HG03558 (cell line): ENCODE data around the gene OR52R1.
"Not testable (repeated sequence)": the region's sequence is repeated elsewhere in the genome, so short reads cannot be mapped to it uniquely, and the experiment has no call there.

Source experiments
- ATAC-seq: cut with Tn5 transposase; IDR thresholded peaks from one replicate; pipeline ENCODE4 v1.9.1; 2021; ENCODE audit warnings: moderate number of reproducible peaks; ENCODE audit not compliant: unreplicated experiment; ENCODE audit errors: extremely low read depth

Gene OR52R1

DNA sequence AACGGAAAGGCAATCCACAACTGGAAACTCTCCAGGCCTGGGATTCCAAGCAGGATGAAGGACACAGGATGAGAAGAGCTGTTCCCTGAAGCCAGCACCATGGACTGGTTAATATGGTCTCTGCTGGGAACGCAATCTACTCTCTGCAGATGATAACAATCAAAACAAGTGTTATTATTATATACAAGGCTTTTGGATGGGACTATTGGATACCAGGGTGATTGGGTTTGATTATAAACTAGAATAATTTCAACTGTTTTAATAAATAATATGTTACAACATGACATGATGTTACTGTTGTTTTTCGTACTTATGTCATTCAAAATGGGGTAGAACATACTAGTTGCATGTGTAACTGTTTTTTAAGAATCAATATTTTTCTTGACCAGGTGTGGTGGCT is at the start of gene OR52R1:
Gene OR52R1 (minus strand): TSS at position 101 of the 400 bp plus-strand sequence. CDS start 0 bp downstream, at position 101.
- ATAC-seq = no peak

DNA sequence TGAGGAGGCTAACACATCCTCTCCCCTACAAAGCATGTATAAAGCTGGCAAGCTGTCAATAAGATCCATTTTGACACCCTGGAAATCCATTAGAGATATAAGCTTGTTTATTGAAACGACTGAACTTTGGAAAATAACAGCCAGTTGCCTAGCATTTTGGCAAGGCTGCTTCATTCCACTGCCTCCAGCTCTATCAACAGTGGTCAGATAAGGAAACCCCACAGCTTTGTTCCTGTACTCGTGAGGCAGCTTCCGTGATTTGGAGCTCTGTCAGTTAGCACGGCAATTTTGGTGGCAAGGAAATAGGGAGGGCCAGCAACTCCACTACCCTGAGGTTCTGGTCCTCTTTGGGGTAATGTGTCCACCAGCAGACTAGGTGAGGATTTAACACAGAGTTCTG is 46.9 kb upstream of the OR52R1 start:
- no peak for ATAC-seq

DNA sequence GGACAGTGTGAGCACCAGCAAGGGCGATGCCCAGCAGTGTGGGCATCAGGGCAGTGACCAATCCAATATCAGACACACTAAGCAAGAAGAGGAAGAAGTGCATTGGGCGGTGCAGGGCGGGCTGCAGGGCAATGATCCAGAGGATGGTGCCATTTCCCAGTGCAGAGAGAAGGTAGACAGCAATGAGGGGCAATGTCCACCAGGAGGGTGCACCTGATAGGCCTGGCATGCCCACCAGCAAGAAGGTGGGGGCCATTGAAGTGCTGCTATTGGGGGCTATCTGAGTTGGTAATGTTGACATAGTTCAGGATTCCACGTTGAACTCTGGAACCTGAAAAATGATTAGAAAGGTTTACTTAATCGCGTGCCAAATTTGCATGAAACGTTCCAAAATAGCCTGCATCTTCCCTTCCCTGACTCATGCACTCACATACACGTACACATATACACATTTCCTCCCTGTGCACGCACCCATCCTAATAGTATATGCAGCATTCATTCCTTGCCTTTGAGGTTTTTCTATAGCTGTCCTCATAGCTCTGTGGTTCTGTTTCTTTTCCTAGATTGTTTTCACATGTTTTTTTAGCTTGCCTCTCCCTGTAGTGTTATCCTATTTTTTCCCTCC is 44.8 kb upstream of the OR52R1 start, which contains the start of gene OR51S1:
Gene OR51S1 (minus strand): TSS at position 301 of the 625 bp plus-strand sequence. CDS start 0 bp downstream, at position 301.
- ATAC-seq = no peak

DNA sequence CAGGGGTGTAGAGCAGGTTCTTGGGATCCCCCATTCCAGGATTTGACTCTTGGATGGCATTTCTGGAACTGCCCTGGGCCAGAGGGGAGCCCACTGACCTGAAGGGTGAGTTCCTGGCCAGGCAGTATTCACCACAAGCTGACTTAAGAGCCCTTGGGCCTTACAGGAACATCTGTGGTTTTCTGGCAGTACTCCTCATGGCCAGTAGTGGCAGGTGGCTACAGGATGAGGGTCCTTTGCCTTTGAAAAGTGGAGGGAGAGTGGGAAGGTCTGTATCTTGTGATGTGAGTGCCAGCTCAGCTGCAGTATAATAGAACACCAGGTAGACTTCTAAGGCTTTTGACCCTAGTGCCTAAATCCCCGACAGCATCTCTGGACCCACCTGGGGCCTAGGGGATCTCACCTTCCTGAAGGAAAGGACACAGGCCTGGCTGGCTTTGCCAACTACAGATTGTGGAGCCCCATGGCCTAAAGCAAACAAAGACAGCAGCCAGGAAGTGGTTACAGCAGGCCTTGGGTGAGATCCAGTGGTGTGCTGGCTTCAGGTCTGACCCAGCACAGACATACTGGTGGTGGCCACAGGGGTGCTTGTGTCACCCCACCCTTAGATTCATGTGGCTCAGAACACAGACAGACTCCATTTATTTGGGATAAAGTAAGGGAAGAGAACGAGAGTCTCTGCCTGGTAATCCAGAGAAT is 35.8 kb upstream of the OR52R1 start:
- ATAC-seq = no peak

DNA sequence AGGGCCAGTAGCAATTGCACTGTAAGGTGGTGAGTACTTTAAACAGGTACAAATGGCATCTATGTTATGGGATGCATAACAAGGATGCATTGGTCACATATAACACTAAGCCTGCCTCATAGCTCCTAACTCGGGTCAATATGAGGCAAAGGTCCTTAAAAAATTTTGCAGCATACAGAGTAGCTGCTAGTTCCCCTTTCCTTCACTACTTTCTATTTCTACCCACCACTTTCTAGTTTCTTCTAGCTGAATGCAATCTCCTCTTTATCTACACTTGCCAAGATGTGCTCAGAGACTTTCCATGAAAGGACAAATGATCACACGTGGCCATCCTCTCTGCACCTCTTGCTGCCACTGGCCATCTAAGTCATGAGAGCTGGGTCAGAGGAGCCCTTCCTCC is 26.7 kb upstream of the OR52R1 start:
- ATAC-seq = no peak

DNA sequence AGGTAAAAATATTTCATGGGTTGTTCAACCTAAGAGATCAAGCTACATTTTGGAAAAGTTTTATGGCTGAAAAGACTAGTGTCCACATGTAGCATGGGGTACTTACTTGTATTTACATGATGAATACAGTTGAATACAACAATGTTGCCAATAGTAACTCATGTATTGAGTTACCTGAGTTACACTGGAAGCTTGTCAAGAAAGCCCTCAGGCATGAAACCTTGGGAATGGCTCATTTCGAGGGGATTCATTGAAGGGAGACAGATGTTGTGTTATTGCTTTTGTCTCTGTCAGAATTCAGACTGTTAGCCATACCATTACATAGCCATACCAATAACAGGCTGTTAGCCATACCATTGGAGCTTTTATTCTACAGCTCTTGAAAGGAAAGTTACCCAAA is 26.2 kb upstream of the OR52R1 start:
- no peak for ATAC-seq

DNA sequence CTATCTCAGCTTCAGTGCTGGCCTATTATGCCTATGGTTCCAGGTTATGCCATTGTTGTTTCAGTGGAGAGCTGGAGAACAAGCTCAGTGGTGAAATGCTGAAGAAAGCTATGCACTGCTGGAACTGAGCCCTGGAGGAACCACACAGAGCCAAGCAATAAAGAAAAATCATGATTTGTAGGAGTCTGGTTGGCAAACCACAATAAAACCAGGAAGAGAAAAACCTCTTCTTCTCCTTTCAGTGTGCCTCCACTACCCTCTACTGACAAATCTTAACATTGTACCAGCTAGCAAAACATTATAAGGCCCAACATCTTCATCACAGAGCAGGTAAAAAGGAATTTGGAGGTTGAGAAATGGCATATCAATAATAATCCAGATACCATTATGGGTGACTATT is 22.2 kb upstream of the OR52R1 start:
- no peak for ATAC-seq

DNA sequence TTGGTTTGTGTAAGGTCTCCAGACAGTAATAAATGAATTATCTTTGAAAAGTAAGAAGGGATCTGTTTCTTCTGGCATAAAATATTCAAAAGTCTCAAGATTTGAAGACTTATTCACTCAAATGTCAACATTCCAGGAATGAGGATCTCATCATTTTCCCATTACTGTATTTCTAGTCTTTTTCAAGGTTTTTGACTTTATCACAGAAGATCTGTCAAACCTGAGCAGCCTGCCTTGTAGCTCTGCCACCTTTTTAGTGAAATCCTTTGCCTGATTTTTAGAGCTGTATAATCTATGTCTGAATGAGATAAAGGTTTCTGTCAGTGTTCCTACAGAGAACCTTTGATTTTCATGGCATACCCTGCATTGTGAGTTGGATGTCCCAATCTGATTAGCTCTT is 21.0 kb upstream of the OR52R1 start:
- no peak for ATAC-seq

DNA sequence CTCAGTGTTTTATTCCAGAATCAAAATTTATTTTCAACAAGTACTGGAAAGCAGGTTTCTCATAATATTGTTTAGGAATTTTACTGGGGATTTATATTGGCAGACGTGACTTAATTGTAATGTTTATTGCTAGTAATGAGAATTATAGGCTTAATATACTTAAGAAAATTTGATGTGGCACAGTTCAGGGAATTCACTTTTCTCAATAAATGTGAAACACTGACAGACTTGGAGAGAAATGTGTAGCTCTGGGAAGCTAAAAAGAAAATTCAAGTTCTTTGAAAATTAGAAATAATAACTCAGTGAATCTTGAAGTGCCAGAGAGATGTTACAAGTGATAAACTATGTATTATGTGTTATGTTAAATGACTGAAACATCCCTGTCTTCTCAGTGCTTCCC is 16.8 kb upstream of the OR52R1 start, which contains the start of gene OR51F2:
Gene OR51F2 (plus strand): TSS at position 301 of the 400 bp plus-strand sequence. CDS start 101 bp downstream, outside the sequence.
- ATAC-seq = no peak

DNA sequence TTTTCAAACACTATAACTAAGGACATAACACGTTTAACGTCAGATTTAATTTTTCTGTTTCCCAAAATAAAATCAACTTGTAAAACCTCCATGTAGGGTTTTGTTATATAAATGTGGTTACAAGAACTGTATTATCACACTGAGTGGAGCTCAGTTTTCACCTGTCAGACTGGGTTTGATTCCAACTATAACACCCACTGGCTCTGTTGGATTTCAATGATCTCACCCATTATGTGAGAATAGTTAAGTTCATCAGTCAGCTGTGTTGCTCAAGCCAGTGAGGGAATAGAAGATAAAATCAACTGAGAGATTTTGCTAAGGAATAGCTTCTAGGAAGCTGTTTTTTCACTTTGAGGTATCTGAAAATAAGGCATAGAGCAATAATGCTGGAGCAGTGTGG is 5.1 kb upstream of the OR52R1 start:
- ATAC-seq = no peak

DNA sequence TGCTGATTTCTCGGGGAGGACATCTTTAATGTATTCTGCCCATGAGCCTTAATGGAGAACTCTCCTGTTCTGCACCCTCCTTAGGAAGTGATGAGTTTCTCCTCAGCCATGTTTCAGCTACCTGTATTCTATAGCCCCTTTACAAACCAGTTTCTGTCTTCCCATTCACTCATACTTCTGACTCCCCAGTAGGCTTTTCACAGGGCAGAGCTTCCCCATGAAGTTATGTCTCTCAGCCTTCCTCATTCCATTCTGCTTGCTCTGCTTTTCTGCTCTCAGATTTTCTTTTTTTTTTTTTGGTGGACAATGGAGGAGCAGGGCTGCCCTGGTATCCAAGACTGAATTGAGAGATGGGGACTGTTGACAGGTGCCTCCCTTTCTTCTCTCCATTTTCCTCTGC is 4.3 kb upstream of the OR52R1 start:
- no peak for ATAC-seq

DNA sequence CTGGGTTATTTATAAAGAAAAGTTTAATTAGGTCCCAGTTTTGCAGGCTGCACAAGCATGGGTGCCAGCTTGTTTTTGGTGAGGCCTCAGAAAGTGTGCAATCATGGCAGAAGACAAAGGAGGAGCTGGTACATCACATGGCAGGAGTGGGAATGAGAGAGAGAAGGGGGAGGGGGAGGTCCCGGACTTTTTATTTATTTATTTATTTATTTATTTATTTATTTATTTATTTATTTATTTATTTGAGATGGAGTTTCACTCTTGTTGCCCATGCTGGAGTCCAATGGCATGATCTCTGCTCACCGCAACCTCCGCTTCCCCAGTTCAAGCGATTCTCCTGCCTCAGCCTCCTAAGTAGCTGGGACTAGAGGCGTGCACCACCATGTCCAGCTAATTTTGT is 2.9 kb downstream of the OR52R1 start:
- not testable (repeated sequence) for ATAC-seq

DNA sequence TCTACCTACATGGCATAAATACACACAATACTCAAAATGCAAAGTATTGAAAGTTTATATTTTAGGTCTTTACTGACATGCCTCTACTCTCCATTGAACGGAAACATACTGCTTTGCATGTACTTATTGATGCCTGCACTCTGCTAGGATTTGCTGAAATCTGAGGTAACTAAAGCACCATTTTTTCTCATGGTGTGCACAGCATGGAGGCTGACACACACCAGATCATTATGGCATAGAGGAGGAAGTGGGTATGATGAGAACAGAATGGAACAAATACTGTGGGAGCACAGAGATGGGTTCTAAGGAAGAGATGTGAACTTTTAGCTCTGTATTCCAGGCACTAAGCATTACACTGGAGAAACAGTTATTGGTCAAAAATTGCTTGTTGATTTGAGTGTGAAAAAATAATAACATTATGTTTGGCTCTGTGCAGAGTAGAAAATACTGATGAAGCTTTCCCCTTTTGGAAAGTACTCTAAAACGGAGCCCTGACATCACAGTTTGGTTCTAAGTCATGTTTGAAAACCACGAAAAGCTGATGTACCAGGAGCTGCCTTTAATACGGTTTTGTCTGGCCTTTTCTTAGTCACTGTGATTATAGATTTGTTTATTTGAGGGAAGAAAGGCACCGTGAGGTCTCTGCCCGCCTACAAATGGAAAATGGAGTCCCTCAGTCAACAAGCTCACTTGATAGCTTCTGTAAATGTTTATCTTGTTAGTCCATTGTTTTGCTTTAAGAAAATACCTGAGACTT is 5.6 kb downstream of the OR52R1 start:
- ATAC-seq = no peak

DNA sequence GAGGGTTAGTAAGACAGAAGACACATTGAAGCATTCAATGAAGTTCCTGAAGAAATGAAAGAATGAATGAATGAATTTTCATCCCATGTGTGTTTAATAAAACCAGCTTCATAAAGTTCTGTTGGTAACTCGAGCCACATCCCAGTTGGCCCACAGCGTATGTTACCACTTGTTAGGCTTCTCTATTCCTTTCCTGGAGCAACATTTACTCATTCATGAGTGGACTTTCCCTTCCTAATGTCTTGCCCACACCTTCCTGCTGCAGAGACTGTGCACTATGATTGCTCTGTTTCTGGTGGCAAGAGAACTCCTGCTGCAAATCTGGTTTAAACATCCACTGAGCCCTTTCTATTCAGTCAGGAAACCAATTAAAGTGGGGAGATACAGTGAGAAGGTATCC is 7.0 kb downstream of the OR52R1 start:
- no peak for ATAC-seq

DNA sequence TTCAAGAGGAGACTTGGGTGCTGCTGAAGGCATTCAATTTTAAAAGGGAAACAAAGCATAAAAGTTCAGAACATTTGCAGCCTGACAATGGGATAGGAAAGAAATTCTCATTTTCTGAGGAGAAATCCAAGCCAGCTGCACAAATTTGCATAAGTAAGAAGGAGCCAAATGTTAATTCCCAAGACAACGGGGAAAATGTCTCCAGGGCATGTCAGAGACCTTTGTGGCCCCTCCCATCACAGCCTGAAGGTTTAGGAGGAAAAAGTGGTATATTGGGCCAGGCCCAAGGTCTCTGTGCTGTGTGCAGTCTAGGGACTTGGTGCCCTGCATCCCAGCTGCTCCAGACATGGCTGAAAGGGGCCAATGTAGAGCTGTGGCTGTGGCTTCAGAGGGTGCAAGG is 21.7 kb downstream of the OR52R1 start:
- no peak for ATAC-seq

DNA sequence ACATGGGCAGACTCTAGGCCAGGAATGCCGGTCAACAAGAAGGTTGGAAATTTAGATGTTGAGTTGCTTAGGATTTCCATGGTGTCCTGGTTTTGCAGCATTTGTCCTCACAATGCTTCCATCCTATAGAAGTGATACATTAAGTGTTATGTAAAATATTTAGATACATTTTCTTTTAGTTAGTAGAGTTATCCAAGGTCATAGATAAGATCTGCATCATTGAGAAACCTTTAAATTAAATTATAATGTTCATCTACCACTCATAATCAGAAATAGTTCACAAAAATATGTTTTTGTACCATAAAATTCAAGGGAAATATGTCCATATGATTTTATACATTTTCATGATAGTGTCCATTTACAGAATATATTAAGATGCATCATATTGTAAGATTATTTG is 34.3 kb downstream of the OR52R1 start, which contains the start of gene OR51F1:
Gene OR51F1 (minus strand): TSS at position 101 of the 400 bp plus-strand sequence. CDS start 0 bp downstream, at position 101.
- no peak for ATAC-seq

DNA sequence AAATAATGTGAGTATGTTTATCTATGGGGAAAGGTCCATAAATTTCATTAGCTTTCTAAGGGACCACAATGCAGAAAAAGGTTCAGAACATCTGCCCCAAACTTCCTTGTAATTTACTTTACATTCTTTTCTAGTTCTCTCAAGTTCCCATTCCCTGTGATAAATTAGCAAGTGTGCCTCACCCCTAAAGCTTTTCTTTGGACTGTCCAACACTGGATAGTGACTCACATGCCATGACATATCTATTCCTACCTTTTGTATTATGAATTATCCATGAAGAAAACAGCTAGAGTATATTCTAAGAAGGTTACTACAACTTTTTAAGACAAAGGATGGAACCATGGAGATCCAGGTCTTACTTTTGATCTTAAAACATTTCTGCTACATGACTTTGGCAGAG is 36.1 kb downstream of the OR52R1 start:
- ATAC-seq = no peak

DNA sequence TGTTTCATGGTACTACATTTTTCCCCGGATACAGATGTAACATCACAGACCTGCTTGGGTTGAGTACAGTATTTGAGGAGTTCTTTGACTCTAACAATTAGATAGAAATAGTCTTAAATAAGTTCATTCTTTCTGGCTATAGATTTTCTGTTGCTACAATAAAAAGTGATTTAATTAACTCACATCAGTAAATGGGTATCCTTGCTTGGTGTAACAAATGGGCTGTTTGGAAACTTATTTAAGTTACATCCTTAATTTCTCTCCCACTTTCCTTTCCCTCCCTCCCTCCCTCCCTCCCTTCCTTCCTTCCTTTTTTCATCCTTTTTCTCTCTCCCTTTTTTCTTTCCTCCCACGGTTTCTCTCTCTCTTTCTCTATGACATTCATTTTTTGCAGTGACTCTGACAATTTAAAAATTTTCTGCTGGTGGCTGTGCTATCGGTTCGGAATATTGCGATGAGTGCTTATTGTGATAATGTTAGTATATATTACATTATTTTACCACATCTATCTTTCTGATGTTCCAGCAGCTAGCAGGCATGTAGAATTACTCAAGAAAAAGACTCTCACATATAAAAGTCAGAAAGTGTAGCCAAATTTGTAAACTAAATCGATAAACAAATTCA is 37.6 kb downstream of the OR52R1 start:
- ATAC-seq = no peak

DNA sequence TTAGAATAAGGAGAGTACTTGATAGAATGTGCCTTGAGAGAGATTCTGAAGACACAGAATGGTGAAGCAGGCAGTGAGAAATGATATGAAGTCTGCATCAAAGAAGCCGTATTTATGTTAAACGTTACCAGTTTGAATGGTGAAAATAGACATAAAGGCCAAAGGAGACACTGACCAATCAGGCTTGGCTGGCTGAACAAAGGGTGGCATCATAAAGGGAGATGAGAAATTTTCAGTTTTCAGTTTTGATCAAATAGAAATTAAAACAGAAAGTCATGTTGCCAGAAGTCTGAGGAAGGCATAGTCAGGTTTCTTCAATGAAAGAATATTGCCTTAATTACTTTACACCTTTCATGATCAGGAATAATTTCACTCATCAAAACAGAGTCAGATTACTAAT is 41.1 kb downstream of the OR52R1 start:
- no peak for ATAC-seq
